ENCODE measurements around the gene MICOS13.

GRCh38 chr19:5714816-5715215 lies 34.5 kb upstream of the MICOS13 start:
- TF ChIP-seq USF1 (CRISPR knock-in tag; IDR thresholded peaks at IDR 0.05) (no peak), CTCF (IDR thresholded peaks at IDR 0.05) (no peak)
- TF ChIP-seq, protein P1, sequence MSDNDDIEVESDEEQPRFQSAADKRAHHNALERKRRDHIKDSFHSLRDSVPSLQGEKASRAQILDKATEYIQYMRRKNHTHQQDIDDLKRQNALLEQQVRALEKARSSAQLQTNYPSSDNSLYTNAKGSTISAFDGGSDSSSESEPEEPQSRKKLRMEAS (CRISPR knock-in tag; IDR thresholded peaks at IDR 0.05) = no peak
